Colonic mucosa (tissue), 4 donors: ENCODE results near the gene FARS2. TPM values are rescaled to one million over a fixed set of nuclear protein-coding genes. Genes with fewer than 3 reads are reported as not detected.
A peak's percentile ranks its signal among the peaks of the same experiment; 100 is the strongest.

Experiments
- DNase-seq: peaks from one replicate; pipeline ENCODE4 v3.0.0-alpha.2; 2020
- H3K27ac ChIP-seq: fragments of 200-600 bp; one replicate; pipeline ENCODE4 v1.8.0; 2021
- H3K27me3 ChIP-seq: fragments of 200-600 bp; one replicate; pipeline ENCODE4 v1.8.0; 2021
- H3K36me3 ChIP-seq: fragments of 200-600 bp; one replicate; pipeline ENCODE4 v1.8.0; 2021
- H3K4me1 ChIP-seq: fragments of 200-600 bp; one replicate; pipeline ENCODE4 v1.8.0; 2021; ENCODE audit warnings: mild to moderate bottlenecking
- H3K4me3 ChIP-seq: fragments of 200-600 bp; one replicate; pipeline ENCODE4 v1.8.0; 2021
- H3K9ac ChIP-seq, 2 donors: one replicate each; pipeline ENCODE4 v1.7.0; 2013; ENCODE audit warnings: control low read depth in 2 of 2, low read depth in 2 of 2, low read length in 2 of 2
- H3K9me3 ChIP-seq: fragments of 200-600 bp; one replicate; pipeline ENCODE4 v1.8.0; 2021
- intact Hi-C: fragments of 100-400 bp; cut with DNase I; formaldehyde crosslinking; loops from one replicate; pipeline ENCODE4 v1.14.1; 2022
- total RNA-seq, 2 donors: library from RNA; stranded (reverse); fragmentation: NEBNext Ultra II Directional in 1 of 2; extraction: Animal tissue kit (Norgen Biotek cat#: 25700) in 1 of 2; gene quantifications; one replicate each; pipeline ENCODE4 v1.2.1, GENCODE V29; 2021
- TF ChIP-seq, protein P1 (sequence below): fragments of 200-600 bp; IDR thresholded peaks from one replicate; pipeline ENCODE4 v1.8.0; 2022; ENCODE audit warnings: antibody characterized with exemption, mild to moderate bottlenecking
- donor health status: healthy.
- donor health status: DM: no; HTN: no; CAD: no.
- donor health status: DM: no; HTN: no; CAD: no.

Gene FARS2
- total RNA-seq, 2 donors from 2014 or later: 14.7 to 23.0 TPM

DNA sequence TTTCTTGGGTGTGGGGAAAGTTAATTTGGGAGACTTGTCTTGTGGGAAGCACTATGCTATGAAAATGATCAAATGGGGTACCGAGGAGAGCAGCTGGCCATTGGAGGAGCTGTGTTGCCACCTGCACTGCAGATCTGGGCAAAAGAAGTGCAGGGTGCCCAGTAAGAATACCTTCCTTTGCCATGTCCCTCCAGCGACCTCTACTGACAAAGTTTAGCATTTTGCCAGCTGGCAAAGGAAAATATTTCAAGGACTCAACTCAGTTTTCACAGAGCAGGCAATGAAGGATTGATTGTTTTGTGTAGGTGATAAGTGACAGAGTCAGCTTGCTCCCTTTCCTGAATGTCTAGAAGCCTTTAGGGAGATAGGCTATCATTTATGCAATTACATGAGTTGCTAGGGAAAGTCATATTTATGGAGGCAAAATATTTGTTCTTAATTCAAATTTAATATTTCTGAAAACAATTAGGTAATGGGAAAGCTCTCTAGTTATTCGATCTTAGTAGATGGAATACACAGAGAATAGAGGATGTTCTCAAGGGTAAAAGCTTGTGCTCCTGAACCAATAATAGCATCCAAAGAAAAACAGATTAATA, 118.4 kb downstream of the FARS2 start:
- no peaks in the 10 kb centered on the region for H3K27me3 ChIP-seq
- intact Hi-C loops: loop anchor here (5.0 kb wide), 2 partner anchors 167 to 237 kb away; no protein-coding TSS in a partner anchor
- no peaks in the 10 kb centered on the region for H3K4me1 ChIP-seq
- no peak overlapping the region for H3K9ac ChIP-seq
- H3K4me3 ChIP-seq: no peak overlapping the region
- DNase-seq: peak; percentile 34
- TF ChIP-seq, protein P1, sequence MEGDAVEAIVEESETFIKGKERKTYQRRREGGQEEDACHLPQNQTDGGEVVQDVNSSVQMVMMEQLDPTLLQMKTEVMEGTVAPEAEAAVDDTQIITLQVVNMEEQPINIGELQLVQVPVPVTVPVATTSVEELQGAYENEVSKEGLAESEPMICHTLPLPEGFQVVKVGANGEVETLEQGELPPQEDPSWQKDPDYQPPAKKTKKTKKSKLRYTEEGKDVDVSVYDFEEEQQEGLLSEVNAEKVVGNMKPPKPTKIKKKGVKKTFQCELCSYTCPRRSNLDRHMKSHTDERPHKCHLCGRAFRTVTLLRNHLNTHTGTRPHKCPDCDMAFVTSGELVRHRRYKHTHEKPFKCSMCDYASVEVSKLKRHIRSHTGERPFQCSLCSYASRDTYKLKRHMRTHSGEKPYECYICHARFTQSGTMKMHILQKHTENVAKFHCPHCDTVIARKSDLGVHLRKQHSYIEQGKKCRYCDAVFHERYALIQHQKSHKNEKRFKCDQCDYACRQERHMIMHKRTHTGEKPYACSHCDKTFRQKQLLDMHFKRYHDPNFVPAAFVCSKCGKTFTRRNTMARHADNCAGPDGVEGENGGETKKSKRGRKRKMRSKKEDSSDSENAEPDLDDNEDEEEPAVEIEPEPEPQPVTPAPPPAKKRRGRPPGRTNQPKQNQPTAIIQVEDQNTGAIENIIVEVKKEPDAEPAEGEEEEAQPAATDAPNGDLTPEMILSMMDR: peak; percentile 73
- no peaks in the 10 kb centered on the region for H3K36me3 ChIP-seq
- H3K27ac ChIP-seq: no peak overlapping the region
- no peaks in the 10 kb centered on the region for H3K9me3 ChIP-seq

GRCh38 chr6:5383856-5384255, 122.5 kb downstream of the FARS2 start:
- Histone ChIP-seq H3K27ac (no peak overlapping the region), H3K4me3 (no peak overlapping the region), H3K9me3 (no peaks in the 10 kb centered on the region), H3K4me1 (no peaks in the 10 kb centered on the region), H3K36me3 (no peaks in the 10 kb centered on the region), H3K9ac (no peak overlapping the region), H3K27me3 (no peaks in the 10 kb centered on the region)
- DNase-seq: no peak
- intact Hi-C loops: no loop called here
- TF ChIP-seq, protein P1: no peak

GRCh38 chr6:5384276-5384675, 123.0 kb downstream of the FARS2 start:
- TF ChIP-seq, protein P1: no peak
- H3K9me3 ChIP-seq: no peaks in the 10 kb centered on the region
- no peaks in the 10 kb centered on the region for H3K4me1 ChIP-seq
- no peaks in the 10 kb centered on the region for H3K36me3 ChIP-seq
- H3K4me3 ChIP-seq: no peak overlapping the region
- DNase-seq: no peak
- H3K9ac ChIP-seq: no peak overlapping the region
- intact Hi-C loops: no loop called here
- H3K27me3 ChIP-seq: no peaks in the 10 kb centered on the region
- no peak overlapping the region for H3K27ac ChIP-seq

DNA sequence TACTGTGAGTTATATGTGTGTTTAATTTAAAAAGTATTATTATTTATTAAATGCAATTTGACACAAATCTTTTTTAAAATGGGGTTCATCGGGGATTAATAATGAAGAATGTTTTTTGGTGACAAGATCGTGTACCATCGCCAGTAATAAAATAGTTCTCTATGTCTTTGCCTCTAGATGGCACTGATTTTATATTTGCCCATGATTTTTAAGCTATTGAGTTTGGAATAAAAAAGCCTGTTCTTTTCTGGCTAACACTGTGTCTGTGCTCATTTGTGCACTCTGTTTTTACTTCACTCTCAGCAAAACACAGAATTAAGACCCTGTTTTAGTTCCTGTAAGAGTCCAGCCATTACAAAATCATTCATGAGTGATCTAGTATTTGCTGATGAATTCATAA, 127.0 kb downstream of the FARS2 start:
- H3K4me3 ChIP-seq: no peak overlapping the region
- H3K27me3 ChIP-seq: no peaks in the 10 kb centered on the region
- intact Hi-C loops: no loop called here
- TF ChIP-seq, protein P1: no peak
- H3K36me3 ChIP-seq: no peaks in the 10 kb centered on the region
- no peak for DNase-seq
- no peak overlapping the region for H3K27ac ChIP-seq
- H3K9me3 ChIP-seq: no peaks in the 10 kb centered on the region
- no peak overlapping the region for H3K9ac ChIP-seq
- no peaks in the 10 kb centered on the region for H3K4me1 ChIP-seq

DNA sequence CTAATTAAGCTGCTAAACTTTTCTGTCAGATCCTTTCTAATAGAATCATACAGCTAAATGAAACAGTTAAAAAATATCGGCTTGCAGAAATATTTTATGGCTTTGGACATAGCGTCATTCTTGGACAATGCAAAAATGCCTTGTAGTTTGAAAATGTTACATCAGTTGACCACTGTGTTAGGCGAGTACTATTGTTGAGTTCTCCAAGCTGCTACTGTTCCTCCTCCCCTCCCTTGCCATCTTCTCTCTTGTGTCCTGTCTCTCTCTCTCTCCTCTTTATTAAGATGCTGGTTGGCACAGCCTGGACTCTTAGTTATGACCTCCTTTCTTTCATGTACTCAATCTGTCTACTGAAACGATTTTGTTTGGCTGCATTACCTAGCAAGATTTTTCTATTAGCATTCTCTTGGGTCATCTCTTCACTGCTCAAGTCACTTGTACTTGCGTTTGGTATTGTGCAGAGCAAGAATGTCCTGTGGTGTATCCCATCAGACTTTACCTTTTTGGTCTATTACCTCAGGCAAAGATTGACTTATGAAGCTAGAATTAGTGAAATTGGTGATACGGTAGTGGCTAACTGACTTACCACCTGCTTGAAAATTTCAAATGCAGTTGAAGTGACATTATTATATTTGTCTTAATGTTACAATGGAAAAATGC, 127.9 kb downstream of the FARS2 start:
- no peak for DNase-seq
- Histone ChIP-seq H3K27ac (no peak overlapping the region), H3K27me3 (no peaks in the 10 kb centered on the region), H3K36me3 (no peaks in the 10 kb centered on the region), H3K9me3 (no peaks in the 10 kb centered on the region), H3K9ac (no peak overlapping the region), H3K4me3 (no peak overlapping the region), H3K4me1 (no peaks in the 10 kb centered on the region)
- intact Hi-C loops: no loop called here
- TF ChIP-seq, protein P1: no peak
